Measurements from ENCODE around the gene CCDC187.
"Not testable (repeated sequence)": the region's sequence is repeated elsewhere in the genome, so short reads cannot be mapped to it uniquely, and the experiment has no call there.

The CCDC187 gene

DNA sequence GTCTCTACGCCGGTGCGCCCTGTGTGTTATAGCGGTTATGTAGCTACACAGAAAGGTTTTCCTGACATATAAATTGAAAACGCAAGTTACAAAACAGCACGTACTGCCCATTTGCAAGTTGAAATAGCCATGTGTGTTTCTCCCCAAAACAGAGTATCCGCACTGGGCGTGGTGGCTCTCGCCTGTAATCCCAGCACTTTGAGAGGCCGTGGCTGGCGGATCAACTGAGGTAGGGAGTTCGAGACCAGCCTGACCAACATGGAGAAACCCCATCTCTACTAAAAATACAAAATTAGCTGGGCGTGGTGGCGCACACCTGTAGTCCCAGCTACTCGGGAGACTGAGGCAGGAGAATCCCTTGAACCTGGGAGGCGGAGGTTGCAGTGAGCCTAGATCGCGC lies 37.3 kb downstream of the CCDC187 start:
- DNase-seq (ENCODE audit: low read depth) = not testable (repeated sequence)

DNA sequence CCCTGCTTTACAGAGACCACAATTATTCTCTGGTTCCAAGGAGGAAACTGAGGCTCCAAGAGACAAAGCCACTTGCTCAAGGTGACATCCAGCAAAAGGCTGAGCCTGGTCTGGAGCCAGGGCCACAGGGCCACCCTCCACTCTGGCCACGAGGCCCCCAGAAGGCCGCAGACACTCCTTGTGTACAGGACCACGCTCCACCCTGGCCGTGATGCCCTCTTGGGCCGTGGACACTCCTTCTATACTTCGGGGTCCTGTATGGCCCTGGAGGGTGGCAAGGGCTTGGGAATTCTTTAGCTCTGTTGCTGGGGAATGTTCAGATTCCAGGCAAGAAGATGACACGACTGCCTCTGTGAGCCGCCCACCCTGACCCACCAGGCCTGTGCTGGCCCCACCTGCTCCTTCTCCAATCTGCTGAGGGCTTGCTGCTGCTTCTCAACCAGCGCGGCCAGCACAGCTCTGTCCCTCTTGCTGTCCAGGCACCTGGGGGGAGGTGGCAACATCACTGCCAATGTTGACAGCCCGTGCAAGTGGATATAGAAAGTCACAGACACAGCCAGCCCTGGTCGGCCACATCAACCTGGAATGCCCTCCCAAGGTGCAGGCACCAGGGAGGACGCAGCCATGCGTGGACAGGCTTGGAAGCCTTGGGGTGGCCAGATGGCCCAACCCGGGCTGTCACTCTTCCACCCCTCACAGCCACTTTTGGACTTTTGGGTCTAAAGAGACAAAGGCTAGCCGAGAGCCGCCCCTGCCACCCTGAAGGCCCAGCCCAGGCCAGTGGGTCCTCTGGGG lies 38.1 kb downstream of the CCDC187 start:
- no peak for DNase-seq (ENCODE audit: low read depth)

DNA sequence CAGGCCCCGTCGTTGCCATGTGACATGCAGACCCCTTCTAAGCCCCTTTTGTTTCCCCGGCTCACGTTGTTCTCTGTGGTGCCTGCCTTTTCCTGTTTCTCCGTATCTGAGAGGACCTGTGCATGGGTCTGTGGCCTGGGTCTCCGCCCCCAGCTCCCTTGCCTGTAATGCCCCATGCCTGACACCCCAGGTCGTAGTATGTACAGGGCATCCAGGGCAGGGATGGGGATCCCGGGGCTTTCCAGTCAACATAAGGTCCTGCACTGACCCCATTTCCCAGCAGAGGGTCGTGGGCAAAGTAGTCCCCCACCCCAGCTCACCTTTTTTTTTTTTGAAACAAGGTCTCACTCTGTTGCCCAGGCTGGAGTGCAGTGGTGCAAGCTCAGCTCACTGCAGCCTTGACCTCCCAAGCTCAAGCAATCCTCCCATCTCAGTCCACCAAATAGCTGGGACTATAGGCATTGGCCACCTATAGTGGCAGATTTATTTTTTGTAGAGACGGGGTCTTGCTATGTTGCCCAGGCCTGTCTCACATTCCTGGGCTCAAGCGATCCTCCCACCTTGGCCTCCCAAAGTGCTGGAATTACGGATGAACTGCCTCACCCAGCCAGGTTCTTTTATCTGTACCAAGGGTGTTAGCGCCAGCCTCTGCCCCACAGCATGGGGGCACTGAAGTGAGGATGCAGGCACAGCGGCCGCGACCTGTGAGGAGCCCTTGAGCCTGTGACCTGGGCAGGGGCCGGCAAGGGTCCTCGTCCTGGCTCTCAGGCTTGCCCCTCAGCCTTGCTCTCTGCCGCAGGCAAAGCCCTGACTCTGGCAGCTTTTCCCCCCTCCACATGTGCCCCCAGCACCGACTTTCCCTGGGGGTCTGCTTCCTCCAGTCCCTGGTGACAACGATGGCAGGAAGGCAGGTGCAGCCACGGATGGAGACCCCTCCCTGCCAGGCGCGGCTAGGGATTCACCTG lies 39.2 kb downstream of the CCDC187 start:
- no peak for DNase-seq (ENCODE audit: low read depth)

DNA sequence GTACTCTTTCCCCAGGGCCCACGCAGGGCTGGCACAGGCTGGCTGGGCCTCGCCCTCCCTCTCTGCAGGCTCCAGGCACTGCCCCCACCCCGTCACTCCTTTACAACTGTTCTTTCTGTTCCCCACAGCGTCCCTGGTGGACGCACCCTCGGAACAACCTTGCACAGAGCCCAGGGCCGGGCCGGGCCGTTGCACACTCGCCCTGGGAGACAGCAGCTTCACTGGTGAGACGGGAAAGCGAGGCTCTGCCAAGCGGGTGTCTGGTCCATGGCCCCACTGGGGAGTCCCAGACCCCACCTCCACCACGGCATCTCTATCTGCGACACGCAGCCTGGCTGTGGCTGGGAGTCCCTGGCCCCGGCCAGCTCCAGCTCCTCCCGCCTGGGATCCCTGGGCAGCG lies 39.9 kb downstream of the CCDC187 start:
- no peak for DNase-seq (ENCODE audit: low read depth)

DNA sequence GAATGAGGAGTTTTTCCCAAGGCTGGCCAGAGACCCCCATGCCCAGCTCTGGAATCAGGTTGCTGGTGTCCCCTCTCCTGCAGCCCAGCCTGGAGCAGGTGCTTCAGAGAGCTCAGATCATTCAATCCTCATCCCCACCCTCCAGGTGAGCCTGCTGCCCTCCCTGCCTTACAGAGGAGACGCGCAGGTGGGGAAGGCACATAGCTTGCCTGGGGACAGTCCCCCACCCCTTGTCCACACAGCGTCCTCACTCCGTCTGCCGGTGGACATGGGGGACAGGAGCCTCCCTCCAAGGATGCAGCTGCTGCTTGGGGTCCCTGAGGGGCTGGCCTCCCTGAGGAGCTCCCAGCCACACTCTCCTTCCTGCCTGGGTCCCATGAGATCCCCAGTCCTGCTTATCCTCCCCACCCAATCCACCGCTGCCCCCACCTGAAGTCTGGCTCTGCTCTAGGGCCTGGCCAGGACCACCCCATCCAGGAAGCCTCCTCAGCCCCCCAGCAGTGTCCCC lies 41.2 kb downstream of the CCDC187 start:
- no peak for DNase-seq (ENCODE audit: low read depth)

DNA sequence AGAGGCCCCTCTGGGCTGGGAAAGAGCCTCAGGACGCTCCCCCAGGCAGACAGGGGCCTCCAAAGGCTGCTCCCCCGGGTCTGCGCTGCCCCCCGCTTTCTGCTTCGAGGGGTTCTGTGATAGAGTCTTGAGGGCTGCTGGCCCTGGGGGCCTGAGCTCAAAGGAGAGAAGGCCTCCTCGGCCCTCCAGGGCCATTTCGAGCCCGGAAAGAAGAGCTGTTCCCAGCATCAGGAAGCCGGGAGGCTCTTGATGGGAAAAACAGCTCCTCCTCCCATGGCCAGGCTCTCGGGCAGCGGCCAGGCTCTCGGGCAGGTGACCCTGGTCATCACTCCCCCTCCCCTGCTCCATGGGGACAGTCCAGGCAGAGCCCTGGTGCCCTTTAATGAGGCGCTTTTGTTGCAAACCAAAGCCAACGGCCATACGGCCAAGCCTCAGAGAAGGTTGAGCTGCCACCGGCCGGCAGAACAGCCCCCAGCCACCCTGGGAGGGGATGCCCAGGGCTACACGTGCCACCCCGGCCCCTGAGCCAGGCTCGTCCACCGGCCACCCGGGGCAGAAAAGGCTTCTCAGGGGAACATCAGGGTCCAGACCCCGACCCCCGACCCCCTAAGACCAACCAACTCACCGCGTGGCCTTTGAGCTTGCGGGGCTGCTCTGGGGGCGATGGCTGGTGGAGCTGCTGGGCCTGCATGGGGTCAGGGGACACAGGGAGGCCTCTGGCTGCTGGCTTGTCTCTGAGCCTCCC lies 42.0 kb downstream of the CCDC187 start:
- no peak for DNase-seq (ENCODE audit: low read depth)

DNA sequence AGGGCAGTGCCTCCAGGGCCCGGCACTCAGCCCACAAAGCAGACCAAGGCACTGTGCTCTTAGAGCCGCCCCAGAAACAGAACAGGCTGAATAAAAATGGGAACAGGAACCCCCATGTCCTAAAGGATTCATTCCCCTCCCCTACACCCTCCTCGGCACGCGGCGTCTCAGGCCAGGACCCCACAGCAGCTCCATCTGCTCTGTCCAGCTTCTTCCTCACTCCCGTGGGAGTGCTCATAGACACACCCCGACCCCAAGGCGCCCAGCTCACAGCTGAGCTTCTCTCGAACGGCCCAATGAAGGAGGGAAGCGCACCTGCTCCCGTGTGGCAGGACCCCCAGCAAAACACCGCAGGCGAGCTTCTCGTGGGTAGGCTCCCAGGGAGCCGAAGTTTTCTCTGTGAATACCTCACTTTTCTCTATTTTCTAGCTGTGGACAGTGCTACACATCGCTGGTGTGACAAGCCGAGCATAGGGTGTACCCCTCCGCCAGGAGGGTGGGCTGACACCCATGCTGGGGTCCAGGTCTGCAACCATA lies 42.9 kb downstream of the CCDC187 start:
- no peak for DNase-seq (ENCODE audit: low read depth)

DNA sequence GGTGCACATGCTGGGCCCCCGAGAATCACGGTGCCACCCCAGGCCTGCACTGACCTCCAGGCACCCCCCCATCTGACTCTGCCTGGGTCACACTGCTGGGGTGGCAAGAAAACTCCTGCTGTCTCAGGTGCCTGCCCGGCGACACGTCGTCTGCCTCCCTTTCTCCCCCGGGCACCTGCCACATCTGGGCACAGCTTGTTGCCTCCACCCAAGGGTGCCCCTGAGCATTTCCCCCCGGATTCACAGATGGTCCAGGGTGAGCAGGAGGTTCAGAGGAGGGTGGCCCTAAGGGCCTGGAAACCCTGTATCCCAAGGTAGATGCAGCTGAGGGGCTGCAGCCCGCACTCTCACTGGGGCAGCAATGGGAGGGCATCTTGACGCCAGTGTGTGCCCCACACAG lies 43.4 kb downstream of the CCDC187 start:
- no peak for DNase-seq (ENCODE audit: low read depth)

DNA sequence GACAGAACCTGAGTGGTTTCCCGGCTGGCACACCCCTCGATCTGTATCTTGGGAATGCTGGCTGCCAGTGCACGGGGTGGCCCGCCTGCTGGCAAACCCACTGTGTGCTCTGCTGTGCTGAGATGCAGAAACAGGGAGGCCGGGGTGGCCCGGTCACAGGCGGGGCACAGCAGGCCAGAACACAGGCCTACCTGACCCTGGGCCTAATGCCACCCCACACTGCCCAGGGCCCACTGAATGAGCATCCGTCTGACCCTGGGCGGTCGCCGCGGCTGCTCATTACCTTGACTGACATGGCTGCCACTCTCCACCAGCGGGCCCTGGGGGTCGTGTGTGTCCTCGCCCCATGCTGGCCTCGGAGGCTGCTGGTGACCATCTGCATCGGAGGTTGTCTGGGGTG lies 44.1 kb downstream of the CCDC187 start:
- DNase-seq (ENCODE audit: low read depth) = no peak

DNA sequence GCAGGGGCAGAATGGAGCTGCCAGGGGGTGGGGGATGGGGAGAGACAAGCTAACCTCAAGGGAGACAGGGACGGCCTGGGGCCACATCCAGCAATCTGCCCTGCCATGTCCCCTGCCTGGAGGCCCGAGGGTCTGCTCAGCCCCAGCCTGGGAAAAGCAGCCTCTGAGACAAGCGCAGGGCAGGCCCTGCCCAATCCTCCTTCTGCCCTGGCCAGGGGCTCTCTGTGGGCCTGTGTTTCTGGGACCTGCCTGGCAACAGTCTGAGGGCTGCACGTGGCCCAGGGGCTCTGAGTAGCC lies 44.4 kb downstream of the CCDC187 start:
- DNase-seq (ENCODE audit: low read depth) = no peak

DNA sequence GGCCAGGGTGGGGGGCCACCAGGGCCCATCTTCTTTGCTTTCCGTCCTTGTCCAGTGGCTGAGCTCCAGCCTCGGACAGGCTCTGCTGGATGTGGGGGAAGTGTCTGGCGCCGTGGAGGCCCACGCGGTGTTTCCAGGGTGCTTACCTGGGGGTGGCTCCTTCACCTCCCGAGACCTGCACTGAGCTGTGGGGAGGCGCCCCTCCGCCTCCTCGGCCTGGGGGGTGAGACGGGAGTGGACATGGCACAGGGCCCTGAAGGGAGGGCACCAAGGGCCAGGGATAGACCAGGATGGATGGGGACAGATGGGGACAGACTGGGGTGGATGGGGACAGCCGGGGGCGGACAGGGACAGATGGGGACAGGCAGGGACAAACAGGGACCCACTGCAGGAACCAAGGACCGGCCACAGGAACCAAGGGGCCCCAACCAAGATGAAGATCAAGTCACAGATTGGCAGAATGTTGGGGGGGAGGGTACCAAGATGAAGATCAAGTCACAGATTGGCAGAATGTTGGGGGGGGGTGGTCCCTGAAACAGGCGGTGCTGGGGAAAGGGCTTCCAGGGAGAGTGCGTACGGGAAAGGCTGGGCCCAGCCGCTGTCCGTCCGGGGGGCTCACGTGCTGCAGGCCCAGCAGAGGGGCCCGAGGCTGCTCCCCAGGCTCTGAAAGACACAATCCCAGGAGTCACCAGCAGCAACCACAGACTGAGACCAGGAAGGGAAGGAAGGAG lies 44.9 kb downstream of the CCDC187 start:
- no peak for DNase-seq (ENCODE audit: low read depth)

DNA sequence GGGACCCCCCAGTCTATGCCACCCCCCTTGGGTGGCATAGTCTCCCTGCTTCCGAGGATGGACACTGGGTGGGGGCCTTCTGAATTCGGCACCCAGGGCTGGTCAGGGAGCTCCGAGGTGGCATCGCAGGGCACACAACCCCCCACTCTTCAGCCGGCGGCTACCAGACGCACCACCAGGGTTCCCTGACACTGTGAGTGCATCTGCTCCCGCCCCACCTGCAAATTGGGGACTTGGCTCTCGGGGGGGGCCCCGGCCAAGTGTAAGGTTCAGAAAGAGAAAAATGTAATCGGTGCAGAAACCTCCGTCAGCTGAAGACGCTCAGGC lies 45.6 kb downstream of the CCDC187 start:
- DNase-seq (ENCODE audit: low read depth) = no peak

DNA sequence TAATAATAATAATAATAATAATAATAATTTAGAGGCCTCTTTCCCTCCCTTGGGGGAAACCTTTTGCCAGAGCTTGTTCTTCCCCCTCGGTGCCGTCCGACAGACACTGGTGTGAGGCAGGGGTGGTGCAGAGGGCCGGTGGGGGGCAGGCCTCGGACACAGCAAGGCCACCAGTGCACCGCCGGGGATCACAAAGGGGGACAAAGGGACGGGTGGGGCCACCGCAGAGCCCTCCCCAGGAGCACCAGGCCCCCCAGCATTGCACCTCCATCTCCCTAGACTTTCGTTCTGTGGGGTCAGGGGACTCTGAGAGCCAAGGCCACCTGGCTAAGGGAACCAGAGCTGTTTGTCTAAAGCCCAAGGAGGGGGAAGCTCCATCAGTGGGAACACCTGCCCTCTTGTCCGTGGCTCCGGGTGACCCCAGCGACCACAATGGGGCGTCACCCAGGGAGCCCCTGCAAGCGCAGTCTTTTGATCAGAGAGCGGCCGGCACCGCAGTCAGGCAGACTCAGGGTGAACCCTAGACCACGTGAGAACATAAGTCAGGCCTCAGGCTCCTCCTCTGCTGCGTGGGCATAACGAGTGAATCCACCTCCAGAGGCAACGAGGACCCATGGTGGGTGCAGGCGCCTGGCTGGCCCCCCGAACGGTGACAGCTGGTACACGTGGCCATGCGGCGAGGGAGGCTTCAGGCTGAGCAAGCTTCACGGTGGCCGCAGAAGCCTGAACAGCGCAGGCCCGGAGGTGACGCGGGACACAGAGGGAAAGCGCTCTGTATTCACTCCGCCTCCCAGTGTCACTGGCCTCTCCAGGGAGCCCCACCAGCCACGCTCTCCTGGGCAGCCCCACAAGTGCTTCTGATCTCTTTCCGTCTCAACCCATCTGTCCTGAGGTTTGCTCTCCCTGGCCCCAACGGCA lies 46.3 kb downstream of the CCDC187 start:
- no peak for DNase-seq (ENCODE audit: low read depth)

DNA sequence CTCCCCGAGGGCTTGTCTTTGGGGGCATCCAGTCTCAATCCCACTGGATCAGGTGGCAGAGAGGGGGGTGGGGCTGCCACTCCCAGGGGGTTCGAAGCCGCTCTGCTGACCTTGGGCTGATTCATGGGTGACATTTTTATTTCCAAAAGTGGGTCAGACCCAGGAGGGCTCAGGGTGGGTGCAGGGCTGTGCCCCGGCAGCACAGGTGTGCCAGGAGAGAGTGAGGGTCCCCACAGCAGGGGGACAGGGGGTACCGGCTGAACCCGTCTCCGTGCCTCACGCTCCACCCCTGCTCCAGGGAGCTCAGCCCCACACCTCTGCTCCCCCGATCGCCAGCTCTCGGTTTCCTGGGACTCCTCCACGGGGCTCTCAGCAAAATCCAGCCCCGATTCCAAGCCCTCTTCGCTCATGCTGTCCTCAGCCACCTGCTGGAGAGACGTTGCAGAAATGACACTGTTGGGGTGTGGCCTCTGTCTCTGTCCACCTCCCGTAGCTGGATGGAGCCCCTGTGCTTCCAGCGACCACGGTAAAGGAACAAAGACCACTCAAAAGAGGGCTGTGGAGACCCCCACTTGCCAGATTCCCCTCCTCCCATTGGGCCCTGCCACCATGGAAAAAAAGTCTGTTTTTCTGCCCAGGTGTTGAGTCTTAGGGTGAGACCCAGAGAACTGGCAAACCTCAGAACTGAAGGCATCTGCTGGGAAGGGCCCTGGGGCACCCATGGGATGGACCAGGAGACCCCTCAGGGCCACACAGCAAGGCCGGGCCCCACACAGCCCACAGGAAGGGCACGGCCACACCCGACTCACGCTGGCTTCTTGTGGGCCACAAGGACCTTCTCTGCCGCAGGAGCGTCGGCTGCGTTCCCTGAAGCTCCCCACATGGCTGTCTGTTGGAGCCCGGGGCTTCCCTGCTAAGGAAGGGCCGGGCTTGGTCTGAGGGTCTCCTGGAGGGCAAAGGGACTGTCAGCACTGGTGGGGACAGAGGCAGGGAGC lies 47.7 kb downstream of the CCDC187 start:
- DNase-seq (ENCODE audit: low read depth) = no peak

DNA sequence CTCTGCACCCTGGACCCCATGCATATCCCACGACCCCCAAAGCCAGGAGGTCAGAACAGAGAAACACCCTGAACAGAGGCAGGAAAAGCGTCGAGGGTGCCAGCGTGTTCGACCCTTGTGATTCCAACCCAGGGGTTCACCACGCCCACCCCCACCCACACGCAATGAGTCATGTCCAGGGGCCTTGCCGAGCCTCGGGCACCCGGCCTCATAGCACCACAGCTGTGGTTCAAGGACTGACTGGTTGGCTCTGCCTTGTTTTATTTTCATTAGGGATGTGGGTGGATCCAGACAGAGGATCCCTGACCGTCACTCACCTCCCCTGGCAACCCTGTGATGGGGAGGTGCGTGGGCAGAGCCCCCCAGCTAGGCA lies 48.7 kb downstream of the CCDC187 start:
- DNase-seq (ENCODE audit: low read depth) = peak; percentile 22

DNA sequence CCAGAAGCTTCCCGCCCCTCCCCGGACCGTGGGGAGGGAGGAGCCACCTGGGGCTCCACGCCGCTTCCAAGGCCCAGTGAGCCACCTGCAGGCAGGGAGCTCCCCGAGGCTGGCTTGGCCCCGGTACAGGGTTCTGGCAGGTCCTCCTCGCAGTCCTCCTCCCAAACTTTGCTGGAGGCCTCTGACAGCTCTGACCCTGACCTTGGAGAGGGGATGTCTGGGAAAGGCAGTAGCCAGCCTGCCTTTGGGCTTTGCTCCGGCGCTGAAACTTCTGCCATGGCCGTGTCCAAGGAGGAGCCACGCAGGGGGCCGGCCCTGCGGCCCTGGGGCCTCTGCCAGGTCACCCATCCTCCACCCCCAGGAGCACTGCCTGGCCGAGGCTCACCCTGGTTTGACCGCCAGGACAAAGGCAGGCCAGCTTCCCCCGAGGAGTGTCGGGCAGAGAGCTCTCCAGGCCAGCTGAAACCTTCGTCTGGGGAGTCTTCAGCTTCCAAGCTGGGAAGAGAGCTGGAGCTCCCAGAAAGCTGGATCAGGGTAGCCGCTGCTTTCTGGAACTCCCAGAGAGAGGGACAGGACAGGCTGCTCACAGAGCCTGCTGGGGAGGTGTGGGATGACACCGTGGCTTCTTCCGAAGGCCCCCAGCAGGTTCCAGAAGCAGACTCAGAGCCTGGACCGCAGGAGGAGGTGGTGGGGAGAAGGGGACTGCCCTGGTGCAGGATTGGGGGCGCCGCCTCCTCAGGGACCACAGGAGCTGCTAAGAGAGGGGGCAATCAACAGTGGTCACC lies 49.3 kb downstream of the CCDC187 start:
- no peak for DNase-seq (ENCODE audit: low read depth)

DNA sequence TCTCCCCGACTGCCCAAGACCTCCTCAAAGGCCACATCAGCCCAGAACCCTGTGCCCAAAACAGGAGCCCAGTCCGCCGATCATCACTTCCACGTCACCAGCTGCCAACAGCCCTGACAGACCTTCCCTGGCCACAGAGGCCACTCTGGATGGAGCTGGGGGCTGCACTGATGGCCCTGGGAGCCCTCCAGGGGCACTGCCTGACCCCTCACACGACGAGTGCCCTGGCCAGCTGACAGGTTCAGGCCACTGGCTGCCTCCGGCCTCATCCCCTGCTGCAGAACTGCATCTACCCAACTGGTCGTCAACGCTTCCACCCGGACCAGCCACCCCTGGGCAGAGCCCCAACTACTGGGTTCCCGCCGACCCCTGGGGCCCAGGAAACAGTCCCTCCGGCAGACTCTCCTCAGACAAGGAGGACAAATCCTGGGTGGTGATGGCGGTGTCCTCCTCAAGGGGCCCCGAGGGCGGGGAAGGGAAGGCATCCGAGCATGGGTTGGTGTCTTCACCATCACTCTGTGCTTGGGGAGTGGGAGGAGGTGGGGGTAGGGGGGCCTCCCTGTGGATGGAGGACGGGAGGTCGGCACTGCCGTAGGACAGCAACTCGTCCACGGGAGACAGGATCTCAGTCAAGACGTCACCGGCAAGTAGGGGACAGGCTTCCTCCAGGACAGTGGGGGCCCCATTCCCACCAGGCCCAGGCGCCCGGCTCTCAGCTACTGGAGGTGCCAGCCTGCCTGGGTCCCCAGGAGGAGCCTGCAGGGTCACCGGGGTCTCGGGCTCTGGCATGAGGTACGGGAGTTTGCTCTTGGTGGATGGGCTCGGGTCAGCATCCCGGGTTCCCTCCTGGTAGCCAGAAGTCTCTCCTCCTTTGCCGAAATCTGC lies 50.4 kb downstream of the CCDC187 start:
- no peak for DNase-seq (ENCODE audit: low read depth)

DNA sequence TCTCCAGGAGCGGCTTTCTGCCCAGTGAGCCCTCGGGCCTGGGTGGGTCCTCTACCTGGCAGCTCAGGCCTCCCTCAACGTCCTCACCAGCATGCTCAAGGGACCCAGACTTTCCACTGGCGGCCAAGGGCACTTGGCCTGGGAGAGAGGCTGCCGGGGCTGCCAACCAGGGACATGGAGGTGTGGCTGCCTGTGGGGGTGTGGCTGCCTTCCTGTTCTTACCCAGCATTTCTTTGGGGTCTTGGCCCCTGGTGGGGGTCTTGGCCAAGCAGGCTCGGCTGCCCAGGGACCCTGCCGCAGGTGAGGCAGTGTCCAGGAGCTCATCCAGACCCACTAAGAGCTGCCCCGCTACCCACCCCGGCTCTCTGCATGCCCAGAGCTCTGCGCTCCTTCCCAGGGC lies 51.0 kb downstream of the CCDC187 start:
- DNase-seq (ENCODE audit: low read depth) = no peak

Data from stromal cell of bone marrow (primary cell).